GM12892 (cell line): ENCODE results near the gene RTP2.

Experiments
- POLR2A ChIP-seq: IDR thresholded peaks from 2 replicates; pipeline ENCODE4 v1.6.1; 2011; ENCODE audit warnings: low read depth, low read length, control low read depth
- TAF1 ChIP-seq: IDR thresholded peaks from 2 replicates; pipeline ENCODE4 v1.6.1; 2011; ENCODE audit warnings: low read depth, mild to moderate bottlenecking, control low read depth, low read length, borderline replicate concordance

- TF ChIP-seq POLR2A, result no peak
- TF ChIP-seq TAF1, result no peak
Observed at GRCh38 chr3:187737368-187738070, 35.2 kb upstream of the RTP2 start.
